Spleen (tissue), 3 donors: Measurements from ENCODE around the gene GALNT5.

ENCODE experiments used
- POLR2A ChIP-seq, 3 donors: fragments of 450-650 bp; IDR thresholded peaks; one replicate each; pipeline ENCODE4 v1.5.1; 2017; ENCODE audit warnings: antibody characterized with exemption in 3 of 3, mild to moderate bottlenecking in 1 of 3
- POLR2AphosphoS5 ChIP-seq, 3 donors: sonication (generic); formaldehyde crosslinking; IDR thresholded peaks; one replicate each; pipeline ENCODE4 v1.5.1; 2017; ENCODE audit warnings: antibody characterized with exemption in 3 of 3

GRCh38 chr2:157269060-157269459, 11.6 kb downstream of the GALNT5 start:
- TF ChIP-seq POLR2AphosphoS5 (IDR thresholded peaks at IDR 0.05), result no peak
- no peak for TF ChIP-seq POLR2A (IDR thresholded peaks at IDR 0.05)
